ENCODE data around the gene BMERB1.

Gene BMERB1

GRCh38 chr16:15611610-15612009, 177.2 kb downstream of the BMERB1 start:
- CTCF ChIA-PET: no interaction called here
- POLR2A ChIA-PET: no interaction called here
- H3K4me3 ChIP-seq (ENCODE audit: low read depth, low read length): no peak overlapping the region
- TF ChIP-seq, protein P1, sequence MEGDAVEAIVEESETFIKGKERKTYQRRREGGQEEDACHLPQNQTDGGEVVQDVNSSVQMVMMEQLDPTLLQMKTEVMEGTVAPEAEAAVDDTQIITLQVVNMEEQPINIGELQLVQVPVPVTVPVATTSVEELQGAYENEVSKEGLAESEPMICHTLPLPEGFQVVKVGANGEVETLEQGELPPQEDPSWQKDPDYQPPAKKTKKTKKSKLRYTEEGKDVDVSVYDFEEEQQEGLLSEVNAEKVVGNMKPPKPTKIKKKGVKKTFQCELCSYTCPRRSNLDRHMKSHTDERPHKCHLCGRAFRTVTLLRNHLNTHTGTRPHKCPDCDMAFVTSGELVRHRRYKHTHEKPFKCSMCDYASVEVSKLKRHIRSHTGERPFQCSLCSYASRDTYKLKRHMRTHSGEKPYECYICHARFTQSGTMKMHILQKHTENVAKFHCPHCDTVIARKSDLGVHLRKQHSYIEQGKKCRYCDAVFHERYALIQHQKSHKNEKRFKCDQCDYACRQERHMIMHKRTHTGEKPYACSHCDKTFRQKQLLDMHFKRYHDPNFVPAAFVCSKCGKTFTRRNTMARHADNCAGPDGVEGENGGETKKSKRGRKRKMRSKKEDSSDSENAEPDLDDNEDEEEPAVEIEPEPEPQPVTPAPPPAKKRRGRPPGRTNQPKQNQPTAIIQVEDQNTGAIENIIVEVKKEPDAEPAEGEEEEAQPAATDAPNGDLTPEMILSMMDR (IDR thresholded peaks at IDR 0.05; ENCODE audit: insufficient read depth, low read length, missing control alignments): no peak
- no peak for DNase-seq (ENCODE audit: low read depth, low spot score)

DNA sequence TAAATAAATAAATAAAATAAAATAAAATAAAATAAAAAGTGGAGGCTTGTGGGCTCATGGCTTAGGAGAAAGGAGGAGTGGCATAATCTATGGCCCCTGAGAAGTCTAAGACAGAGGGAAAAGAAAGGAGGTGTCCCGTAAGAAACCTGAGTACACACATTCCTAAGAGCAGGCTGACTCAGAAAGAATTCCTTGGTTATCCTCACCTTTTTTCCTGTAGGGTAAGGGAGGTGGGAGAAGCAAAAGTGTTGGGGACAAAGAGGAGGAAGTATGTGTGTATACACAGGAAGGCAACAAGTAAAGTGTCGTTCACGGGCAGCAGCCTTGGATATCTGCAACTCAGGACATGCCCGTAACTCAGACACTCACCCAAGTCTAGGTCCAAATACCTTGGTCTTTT, 179.3 kb downstream of the BMERB1 start:
- no peak for DNase-seq (ENCODE audit: low read depth, low spot score)
- POLR2A ChIA-PET: no interaction called here
- CTCF ChIA-PET: no interaction called here
- no peak overlapping the region for H3K4me3 ChIP-seq (ENCODE audit: low read depth, low read length)
- TF ChIP-seq, protein P1 (IDR thresholded peaks at IDR 0.05; ENCODE audit: insufficient read depth, low read length, missing control alignments): no peak

GRCh38 chr16:15616012-15616411, 181.6 kb downstream of the BMERB1 start:
- no peak overlapping the region for H3K4me3 ChIP-seq (ENCODE audit: low read depth, low read length)
- TF ChIP-seq, protein P1 (IDR thresholded peaks at IDR 0.05; ENCODE audit: insufficient read depth, low read length, missing control alignments): no peak
- DNase-seq (ENCODE audit: low read depth, low spot score): no peak
- POLR2A ChIA-PET: no interaction called here
- CTCF ChIA-PET: no interaction called here

DNA sequence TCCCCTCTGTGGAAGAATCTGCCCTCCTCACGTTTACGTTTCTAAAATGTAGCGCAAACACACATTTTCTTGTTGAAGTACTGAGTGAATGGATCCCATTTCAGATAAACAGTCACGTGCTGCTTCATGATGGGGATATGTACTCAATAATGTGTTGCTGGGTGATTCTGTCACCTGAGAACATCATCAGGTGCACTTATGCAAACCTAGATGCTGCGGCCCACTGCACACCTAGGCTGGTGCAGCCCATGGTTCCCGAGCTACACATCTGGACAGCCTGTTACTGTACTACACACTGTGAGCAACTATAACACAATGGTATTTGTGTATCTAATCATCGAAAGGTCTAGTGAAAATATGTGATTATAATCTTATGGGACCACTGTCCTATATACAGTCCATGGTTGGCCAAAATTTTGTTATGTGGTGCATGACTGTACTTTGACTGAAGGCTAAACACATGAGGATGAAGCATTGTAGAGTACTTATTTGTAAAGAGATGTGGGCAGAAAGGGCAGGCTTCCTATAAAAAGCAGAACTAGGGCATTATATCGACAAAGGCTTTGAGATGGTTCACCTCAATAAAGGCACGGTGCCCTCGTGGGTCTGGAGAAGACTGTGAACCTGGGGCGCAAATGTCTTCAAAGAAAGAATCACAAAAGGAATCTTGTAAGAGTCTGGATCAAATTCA, 182.2 kb downstream of the BMERB1 start:
- no peak for DNase-seq (ENCODE audit: low read depth, low spot score)
- TF ChIP-seq, protein P1 (IDR thresholded peaks at IDR 0.05; ENCODE audit: insufficient read depth, low read length, missing control alignments): no peak
- CTCF ChIA-PET: no interaction called here
- POLR2A ChIA-PET: no interaction called here
- no peak overlapping the region for H3K4me3 ChIP-seq (ENCODE audit: low read depth, low read length)

- TF ChIP-seq, protein P1 (IDR thresholded peaks at IDR 0.05; ENCODE audit: insufficient read depth, low read length, missing control alignments): no peak
- no peak overlapping the region for H3K4me3 ChIP-seq (ENCODE audit: low read depth, low read length)
- no peak for DNase-seq (ENCODE audit: low read depth, low spot score)
- CTCF ChIA-PET: interaction anchor here (1.5 kb wide), 1 partner anchor 11 kb away, joined by 4 read pairs; no protein-coding TSS in a partner anchor
- POLR2A ChIA-PET: no interaction called here
Observed at GRCh38 chr16:15617901-15618300, 183.5 kb downstream of the BMERB1 start.

DNA sequence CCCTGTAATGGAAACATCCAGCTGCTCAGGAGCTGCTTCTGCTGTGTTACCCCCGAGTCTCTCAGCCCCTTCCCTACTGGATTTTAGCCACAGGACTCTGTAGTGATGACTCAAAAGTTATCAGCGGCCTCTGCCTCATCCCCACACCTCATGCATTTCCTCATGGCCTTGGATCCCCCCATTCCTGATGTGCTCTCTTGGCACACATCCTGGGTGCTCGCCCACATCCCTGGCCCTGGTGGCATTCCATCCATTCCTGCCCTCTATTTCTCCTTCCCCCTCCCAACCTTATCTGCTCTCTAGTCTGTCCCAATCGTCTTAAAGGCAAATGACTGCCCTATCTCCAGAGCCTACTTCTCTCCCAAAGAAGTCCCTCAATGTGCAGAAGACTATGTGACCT, 184.0 kb downstream of the BMERB1 start:
- POLR2A ChIA-PET: interaction anchor here (0.5 kb wide), 1 partner anchor 269 kb away, joined by 3 read pairs; no protein-coding TSS in a partner anchor

More for the DNA sequence above, 184.0 kb downstream of the BMERB1 start:
- no peak overlapping the region for H3K4me3 ChIP-seq (ENCODE audit: low read depth, low read length)
- CTCF ChIA-PET: interaction anchor here (1.5 kb wide), 1 partner anchor 11 kb away, joined by 4 read pairs; no protein-coding TSS in a partner anchor
- DNase-seq (ENCODE audit: low read depth, low spot score): peak; percentile 38
- TF ChIP-seq, protein P1 (IDR thresholded peaks at IDR 0.05; ENCODE audit: insufficient read depth, low read length, missing control alignments): no peak
